HG03432 (cell line): ENCODE results near the gene CKLF.

ENCODE experiments used
- ATAC-seq: cut with Tn5 transposase; IDR thresholded peaks from one replicate; pipeline ENCODE4 v1.9.1; 2021; ENCODE audit warnings: mild to moderate bottlenecking, moderate library complexity; ENCODE audit not compliant: unreplicated experiment

CKLF gene

GRCh38 chr16:66516808-66517585 lies 35.4 kb upstream of the CKLF start:
- ATAC-seq: peak; percentile 98

- no peak for ATAC-seq
Observed at GRCh38 chr16:66517586-66518263, 34.7 kb upstream of the CKLF start.

GRCh38 chr16:66519482-66520373 lies 32.6 kb upstream of the CKLF start:
- no peak for ATAC-seq

- no peak for ATAC-seq
Observed at GRCh38 chr16:66520406-66521170, 31.8 kb upstream of the CKLF start.

GRCh38 chr16:66521252-66521713 lies 31.1 kb upstream of the CKLF start:
- no peak for ATAC-seq

GRCh38 chr16:66521951-66522771 lies 30.2 kb upstream of the CKLF start:
- peak; percentile 77 for ATAC-seq

GRCh38 chr16:66522816-66523590 lies 29.4 kb upstream of the CKLF start:
- ATAC-seq: no peak

- peak; percentile 46 for ATAC-seq
Observed at GRCh38 chr16:66523861-66524354, 28.5 kb upstream of the CKLF start.

GRCh38 chr16:66524601-66525164 lies 27.7 kb upstream of the CKLF start:
- peak; percentile 58 for ATAC-seq

GRCh38 chr16:66525396-66526180 lies 26.8 kb upstream of the CKLF start:
- ATAC-seq: no peak

GRCh38 chr16:66528294-66528693 lies 24.1 kb upstream of the CKLF start:
- no peak for ATAC-seq

- ATAC-seq: no peak
Observed at GRCh38 chr16:66529475-66529874, 22.9 kb upstream of the CKLF start.

- no peak for ATAC-seq
Observed at GRCh38 chr16:66534376-66534799, 18.0 kb upstream of the CKLF start.

- ATAC-seq: no peak
Observed at GRCh38 chr16:66536525-66536924, 15.9 kb upstream of the CKLF start.

- no peak for ATAC-seq
Observed at GRCh38 chr16:66537236-66537635, 15.1 kb upstream of the CKLF start.

GRCh38 chr16:66538910-66539309 lies 13.5 kb upstream of the CKLF start:
- ATAC-seq: no peak

GRCh38 chr16:66539623-66540469 lies 12.5 kb upstream of the CKLF start:
- peak; percentile 67 for ATAC-seq
